ENCODE measurements around the gene PRKCQ.
"Not testable (repeated sequence)": the region's sequence is repeated elsewhere in the genome, so short reads cannot be mapped to it uniquely, and the experiment has no call there.

Gene PRKCQ

GRCh38 chr10:6445671-6446316, 134.3 kb downstream of the PRKCQ start:
- peak; percentile 50 to 73 for DNase-seq

- not testable (repeated sequence) for DNase-seq
These were observed 140.2 kb downstream of the PRKCQ start for GRCh38 chr10:6439875-6440274.

GRCh38 chr10:6431861-6432260, 148.2 kb downstream of the PRKCQ start:
- DNase-seq: no peak

GRCh38 chr10:6431186-6431585, 148.9 kb downstream of the PRKCQ start:
- DNase-seq: no peak

- DNase-seq: no peak
These were observed 149.6 kb downstream of the PRKCQ start for GRCh38 chr10:6430423-6430980.

- no peak for DNase-seq
These were observed 152.6 kb downstream of the PRKCQ start for GRCh38 chr10:6427357-6427959.

- DNase-seq: no peak
These were observed 153.8 kb downstream of the PRKCQ start for GRCh38 chr10:6426317-6426716.

- no peak for DNase-seq
These were observed 156.5 kb downstream of the PRKCQ start for GRCh38 chr10:6423413-6424170.

- no peak for DNase-seq
These were observed 157.1 kb downstream of the PRKCQ start for GRCh38 chr10:6423004-6423403.

GRCh38 chr10:6418613-6419216, 161.4 kb downstream of the PRKCQ start:
- no peak for DNase-seq

- DNase-seq: no peak
These were observed 161.9 kb downstream of the PRKCQ start for GRCh38 chr10:6418167-6418566.

GRCh38 chr10:6416892-6417512, 163.1 kb downstream of the PRKCQ start:
- peak in 1 of 2 donors; percentile 73 for DNase-seq

GRCh38 chr10:6411436-6411835, 168.6 kb downstream of the PRKCQ start:
- no peak for DNase-seq

GRCh38 chr10:6410830-6411229, 169.2 kb downstream of the PRKCQ start:
- DNase-seq: no peak

GRCh38 chr10:6409971-6410643, 170.0 kb downstream of the PRKCQ start:
- DNase-seq: peak; percentile 54 to 77

- DNase-seq: no peak
These were observed 171.3 kb downstream of the PRKCQ start for GRCh38 chr10:6408799-6409198.

GRCh38 chr10:6407034-6407721, 172.9 kb downstream of the PRKCQ start:
- DNase-seq: no peak

- DNase-seq: peak in 1 of 2 donors; percentile 52
These were observed 173.6 kb downstream of the PRKCQ start for GRCh38 chr10:6406220-6407033.

GRCh38 chr10:6405713-6406112, 174.4 kb downstream of the PRKCQ start:
- DNase-seq: no peak
